ENCODE data around the gene SLC24A3.

DNA sequence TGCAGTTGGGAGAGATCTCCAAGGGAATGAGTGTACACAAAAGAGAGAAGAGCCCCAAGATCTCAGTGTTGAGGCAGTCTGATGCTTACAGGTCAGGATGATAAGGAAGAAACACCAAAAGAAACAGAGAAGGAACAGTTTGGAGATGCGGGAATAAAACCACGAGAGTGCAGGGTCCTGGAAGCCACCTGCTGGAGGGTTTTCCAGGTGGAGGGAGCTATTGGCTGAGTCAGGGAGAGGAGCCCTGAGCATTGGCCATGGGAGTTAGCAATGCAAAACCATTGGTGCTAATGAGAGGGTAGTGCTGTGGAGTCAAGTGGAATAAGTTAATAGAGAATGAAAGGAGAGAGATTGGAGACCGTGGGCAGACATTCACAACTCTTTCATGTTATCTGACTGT lies 506.4 kb downstream of the SLC24A3 start:
- TF ChIP-seq POLR2A (IDR thresholded peaks at IDR 0.05) (no peak), EP300 (IDR thresholded peaks at IDR 0.05) (no peak), POLR2AphosphoS5 (IDR thresholded peaks at IDR 0.05) (no peak)
- TF ChIP-seq, protein P1, sequence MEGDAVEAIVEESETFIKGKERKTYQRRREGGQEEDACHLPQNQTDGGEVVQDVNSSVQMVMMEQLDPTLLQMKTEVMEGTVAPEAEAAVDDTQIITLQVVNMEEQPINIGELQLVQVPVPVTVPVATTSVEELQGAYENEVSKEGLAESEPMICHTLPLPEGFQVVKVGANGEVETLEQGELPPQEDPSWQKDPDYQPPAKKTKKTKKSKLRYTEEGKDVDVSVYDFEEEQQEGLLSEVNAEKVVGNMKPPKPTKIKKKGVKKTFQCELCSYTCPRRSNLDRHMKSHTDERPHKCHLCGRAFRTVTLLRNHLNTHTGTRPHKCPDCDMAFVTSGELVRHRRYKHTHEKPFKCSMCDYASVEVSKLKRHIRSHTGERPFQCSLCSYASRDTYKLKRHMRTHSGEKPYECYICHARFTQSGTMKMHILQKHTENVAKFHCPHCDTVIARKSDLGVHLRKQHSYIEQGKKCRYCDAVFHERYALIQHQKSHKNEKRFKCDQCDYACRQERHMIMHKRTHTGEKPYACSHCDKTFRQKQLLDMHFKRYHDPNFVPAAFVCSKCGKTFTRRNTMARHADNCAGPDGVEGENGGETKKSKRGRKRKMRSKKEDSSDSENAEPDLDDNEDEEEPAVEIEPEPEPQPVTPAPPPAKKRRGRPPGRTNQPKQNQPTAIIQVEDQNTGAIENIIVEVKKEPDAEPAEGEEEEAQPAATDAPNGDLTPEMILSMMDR (IDR thresholded peaks at IDR 0.05): no peak

Measured in sigmoid colon (tissue), 4 donors.